Right hindlimb (tissue), 1 donor: ENCODE measurements around the gene HADHA.
A peak's percentile ranks its signal among the peaks of the same experiment; 100 is the strongest.
"Not testable (repeated sequence)": the region's sequence is repeated elsewhere in the genome, so short reads cannot be mapped to it uniquely, and the experiment has no call there.

Experiments
- DNase-seq: peaks from one replicate; pipeline ENCODE4 v3.0.0-alpha.2; 2018

Gene HADHA

DNA sequence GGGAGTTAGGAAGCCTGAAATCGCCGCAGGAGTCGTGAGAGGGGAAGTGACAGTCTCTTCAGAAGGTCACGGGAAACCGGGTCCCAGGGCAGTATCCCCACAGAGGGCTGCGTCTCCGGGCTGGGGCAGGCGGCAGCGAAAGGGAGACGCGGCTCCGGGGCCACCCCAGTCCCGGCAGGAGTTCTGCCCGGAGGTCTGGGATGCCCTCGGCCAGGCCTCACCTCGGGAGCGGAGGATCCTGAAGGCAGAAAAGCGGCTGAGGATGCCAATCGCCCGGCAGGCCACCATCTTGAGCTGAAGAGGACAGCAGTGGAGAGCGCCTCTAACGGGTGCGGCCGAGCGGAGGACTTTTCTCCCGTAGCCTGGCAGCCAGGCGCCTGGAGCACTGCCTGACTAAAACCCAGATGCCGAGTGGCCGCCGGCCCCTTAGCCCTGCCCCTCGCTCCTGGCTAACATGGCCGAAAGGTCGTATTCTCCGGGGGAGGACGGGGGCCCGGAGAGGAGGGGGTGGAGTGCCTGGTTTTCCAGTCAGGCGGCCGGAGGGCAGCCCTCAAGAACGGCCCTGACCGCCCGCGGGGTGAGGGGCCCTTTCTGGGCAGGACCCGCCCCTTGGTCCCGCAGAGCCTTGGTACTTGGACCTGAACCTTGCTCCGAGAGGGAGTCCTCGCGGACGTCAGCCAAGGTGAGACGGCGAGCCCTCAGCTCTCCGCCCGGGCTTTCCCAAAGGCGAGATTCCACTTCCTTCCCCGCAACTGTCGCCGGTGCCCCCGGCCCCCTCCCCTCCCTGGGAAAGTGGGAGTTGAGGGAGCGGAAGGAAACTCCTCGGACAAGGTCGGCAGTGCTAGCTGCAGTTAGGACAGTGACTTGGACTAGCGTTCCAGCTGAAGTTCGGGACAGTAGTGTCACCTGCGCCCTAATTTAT is at the start of gene HADHA, which contains the start of gene HADHB:
Gene HADHA, minus strand, starts transcription at position 324 of the 922 bp plus-strand sequence. Its CDS starts 36 bp downstream, at position 288.
Gene HADHB, plus strand, starts transcription at position 631 of the 922 bp plus-strand sequence. CDS start 9,316 bp downstream, outside the sequence.
- peak; percentile 93 for DNase-seq

DNA sequence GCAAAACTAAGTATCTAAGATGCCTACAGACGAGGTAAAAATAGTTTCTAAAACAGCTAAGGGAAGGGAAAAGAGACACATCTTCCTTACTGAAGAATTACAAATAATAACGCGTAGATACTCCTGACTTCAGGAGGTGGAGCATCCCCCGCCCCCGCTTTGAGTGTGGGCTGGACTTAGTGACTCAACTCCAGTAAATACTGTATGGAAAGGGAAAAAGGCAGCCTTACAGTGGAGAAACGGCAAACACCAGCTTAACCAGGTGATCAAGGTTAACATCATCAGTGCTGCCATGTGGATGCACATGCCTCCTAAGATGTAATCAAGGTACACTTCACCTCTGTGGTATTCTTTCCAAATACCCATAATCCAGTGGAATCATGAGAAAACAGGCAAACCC is 48.2 kb upstream of the HADHA start:
- DNase-seq = no peak

- DNase-seq = no peak
Observed at GRCh38 chr2:26290001-26290400, 45.6 kb upstream of the HADHA start.

GRCh38 chr2:26285931-26286330 is 41.5 kb upstream of the HADHA start:
- DNase-seq = no peak

DNA sequence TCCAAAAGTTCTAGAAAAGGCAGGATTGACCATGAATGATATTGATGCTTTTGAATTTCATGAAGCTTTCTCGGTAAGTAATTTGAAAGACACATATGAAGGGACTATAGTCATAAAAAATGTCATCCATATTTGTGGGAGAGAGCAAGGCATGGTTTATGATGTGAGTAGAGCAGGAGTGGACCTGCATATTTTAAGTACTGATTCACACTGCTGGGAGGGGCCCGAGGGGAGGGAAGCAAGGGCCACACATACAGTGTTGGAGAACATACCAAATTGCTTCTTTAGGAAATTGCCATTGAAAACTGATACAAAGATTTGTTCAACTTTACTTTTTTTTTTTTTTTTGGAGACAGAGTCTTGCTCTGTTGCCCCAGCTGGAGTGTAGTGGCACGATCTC is 39.7 kb upstream of the HADHA start:
- no peak for DNase-seq

DNA sequence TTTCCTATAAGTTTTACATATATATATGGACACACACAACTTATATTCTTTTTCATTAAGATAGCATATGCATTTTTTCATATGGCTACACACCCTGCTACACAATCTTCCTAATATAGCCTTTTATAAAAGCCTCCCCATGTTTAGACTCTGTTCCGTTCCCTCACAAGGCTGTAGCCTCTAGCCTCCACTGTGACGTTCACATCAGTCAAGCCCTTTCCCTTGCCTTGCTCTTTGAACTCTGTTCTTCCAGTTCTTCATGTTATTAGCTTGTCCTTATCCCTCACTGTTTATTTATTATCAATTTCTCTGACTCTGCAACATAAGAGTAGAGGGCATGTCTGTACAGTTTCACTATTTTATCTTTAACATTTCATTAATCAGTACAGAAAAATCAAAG is 39.2 kb upstream of the HADHA start:
- DNase-seq = no peak

DNA sequence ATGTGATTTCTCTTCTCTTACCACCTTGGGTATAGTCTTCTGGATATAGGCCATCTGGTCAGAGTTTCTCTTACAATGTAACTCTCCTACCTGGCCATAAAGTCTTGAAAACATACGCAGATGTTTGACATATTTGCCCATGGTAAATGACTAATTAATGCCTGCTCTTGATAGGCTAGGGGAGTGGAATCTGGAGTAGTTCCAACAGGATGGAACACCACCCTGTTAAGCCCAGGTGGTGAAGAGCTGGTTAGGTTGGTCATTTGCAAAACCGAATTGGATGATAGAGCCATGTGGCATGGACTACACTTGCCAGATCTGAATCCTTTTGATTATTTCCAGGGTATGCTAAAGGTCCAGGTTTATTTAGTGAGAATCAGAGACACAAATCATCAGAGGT is 36.8 kb upstream of the HADHA start:
- no peak for DNase-seq

GRCh38 chr2:26279886-26280285 is 35.5 kb upstream of the HADHA start:
- no peak for DNase-seq

GRCh38 chr2:26276484-26277227 is 32.2 kb upstream of the HADHA start:
- DNase-seq = no peak

- no peak for DNase-seq
Observed at GRCh38 chr2:26274058-26274613, 29.7 kb upstream of the HADHA start.

DNA sequence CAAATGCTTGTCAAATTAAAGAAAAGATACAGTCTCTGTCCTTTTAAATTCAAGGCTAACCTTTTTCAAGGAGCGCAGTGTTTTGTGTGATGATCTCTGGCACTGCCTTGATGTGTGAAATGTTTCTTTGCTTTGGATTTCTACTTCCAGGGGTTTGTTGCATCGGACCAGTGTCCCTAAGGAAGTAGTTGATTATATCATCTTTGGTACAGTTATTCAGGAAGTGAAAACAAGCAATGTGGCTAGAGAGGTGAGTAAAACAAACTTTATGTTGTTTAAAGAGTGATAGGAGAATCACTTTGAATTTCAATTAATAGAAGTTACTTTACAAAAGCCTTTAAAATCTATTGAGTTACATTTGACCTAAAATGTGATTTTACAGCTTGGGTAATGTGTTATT is 29.1 kb upstream of the HADHA start:
- DNase-seq = no peak

DNA sequence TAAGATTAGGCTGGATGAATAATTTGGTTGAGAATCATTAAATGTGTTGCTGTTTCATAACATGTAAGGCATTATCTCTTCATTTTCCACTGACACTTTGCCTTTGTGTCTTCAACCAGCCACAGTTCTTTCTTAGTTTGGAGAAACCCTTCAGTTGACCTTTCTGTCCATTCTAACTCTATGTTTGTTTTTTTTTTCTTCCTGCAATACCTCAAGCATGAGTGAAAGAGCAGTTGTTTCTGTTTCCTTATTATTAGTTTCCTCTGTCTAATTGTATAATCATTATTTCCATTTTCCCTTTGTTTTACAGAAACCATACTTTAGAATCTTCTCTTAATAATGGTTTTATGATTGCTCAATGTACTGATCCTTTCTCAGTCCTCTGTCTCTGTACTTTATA is 25.9 kb upstream of the HADHA start:
- no peak for DNase-seq

DNA sequence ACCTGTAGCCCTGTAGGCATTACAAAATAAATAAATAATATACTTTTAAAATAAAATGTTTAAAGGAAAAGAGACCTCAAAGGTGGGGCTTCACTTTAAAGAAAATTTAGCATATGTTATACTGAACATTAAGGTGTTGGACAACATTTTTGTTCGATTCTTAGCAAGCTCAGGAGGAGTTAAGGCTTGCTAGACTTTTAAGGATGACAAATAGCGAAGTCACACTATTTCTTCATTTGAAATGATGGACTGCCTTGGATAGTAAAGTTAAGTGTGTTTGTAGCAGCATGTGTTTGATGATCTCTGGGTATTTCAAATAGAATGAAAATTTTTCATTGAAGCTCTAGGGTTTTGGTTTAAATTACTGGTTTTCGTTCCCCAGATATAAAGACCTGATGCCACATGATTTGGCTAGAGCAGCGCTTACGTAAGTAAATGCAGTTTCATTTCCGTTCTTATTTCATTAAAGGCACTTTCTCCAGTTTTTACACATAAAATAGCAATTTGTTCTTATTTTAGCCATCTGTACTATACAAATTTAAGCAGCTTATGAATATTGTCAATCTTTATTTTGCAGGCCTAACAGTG is 25.2 kb upstream of the HADHA start:
- DNase-seq = no peak

GRCh38 chr2:26268670-26269385 is 24.4 kb upstream of the HADHA start:
- not testable (repeated sequence) for DNase-seq

DNA sequence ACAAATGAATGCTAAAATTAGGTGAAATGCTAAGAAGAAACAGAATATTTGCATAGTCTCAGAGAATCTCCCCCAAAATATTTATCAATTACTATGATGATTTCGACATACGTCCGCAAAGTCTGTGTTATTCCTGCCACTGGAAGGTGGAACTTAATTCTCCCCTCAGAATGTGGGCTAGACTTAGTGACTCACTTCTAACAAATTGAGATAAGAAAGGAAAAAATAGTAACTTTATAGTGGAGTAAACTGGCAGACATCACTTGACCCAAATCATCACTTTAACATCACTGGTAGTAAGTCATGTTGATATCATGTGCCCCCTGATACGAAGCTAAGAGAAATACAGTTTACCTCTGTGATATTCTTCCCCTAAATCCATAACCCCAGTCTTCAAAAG is 23.8 kb upstream of the HADHA start:
- DNase-seq = no peak

GRCh38 chr2:26258836-26259235 is 14.4 kb upstream of the HADHA start:
- DNase-seq = not testable (repeated sequence)

DNA sequence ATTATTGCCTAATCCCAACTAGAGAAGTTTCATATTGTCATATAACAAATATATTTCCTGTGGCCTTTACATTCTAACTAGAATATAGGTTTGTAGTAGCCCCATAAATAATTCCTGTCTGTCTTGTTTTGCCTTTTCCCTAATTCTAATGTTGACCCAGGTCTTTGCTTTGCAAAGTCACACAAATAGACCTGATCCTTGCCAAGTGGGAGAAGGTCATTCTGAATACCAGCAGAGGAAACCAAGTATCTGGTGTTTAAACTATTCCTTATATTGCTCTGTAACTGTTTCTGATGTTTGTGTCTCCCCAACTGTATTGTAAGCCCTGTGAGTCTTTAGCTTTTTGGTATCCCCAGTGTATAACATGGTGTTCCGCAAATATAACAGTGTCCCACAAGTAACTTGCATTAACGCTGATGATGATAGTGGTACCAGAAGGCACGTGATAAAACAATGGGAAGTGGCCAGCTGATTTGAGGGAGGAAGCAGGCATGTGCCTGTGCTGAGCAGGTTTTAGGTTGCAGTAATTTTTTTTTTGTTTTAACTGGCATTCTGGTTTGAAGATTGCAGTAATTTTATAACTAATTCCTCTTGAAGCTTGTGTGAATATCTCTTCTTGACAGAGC is 11.4 kb upstream of the HADHA start:
- DNase-seq = no peak

GRCh38 chr2:26251893-26252292 is 7.5 kb upstream of the HADHA start:
- no peak for DNase-seq

DNA sequence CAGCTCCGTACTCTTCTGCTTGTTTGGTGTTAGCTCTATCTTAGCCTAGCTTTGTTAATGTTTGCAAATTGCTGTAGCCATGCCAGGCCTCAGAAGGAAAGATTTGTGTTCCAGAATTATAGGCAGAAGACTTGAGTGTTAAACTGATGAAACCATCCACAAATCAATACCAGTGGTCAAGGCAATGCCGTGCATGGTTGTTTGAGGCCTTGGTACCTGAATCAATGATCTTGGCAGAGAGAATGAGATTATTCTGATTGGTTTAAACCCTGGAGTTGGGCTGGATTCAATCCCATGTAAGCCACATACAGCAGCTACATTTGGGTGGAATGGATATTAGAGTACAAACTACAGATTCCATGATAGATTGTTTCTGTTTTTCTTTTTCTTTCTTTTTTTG is 5.2 kb upstream of the HADHA start:
- no peak for DNase-seq

DNA sequence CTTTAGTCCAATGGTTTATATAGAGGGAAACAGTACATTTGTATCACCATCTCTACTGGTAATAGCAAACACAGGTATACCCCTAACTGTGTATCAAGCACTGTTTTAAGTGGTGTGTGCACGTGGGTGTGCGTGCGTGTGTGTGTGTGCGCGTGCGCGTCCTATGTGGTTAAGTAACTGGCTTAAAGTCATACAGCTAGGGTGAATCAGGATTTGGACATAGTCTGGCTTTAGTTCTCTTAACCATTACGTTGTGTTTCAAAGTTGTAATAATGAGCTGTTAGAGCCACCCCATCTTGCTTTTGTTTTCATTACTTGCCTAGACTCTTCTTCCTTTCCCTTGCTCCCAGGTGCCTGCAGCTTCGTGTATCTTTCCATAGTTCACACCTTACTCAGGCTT is 2.4 kb upstream of the HADHA start:
- DNase-seq = no peak

DNA sequence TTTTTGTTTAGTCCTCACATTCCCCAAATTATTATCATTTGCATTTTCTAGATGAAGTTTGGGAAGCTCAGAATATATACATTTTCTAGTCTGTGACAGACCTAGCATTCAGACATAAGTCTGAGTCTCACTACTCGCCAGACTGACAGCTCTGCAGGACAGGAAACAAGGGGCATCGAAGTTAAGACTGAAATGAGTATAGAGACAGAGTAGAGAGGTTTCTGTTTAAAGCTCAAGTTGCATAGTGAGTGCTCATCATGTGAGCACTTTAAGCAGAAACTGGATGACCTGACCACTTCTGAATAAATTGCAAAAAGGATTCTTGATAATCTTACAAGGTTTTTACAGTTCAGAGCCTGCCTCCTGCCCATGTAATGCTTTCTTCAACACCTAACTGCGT is 1.4 kb upstream of the HADHA start:
- no peak for DNase-seq

- no peak for DNase-seq
Observed at GRCh38 chr2:26245231-26245732, 850 bp upstream of the HADHA start.
